Suprapubic skin (tissue), 4 donors: Measurements from ENCODE around the gene ZFP36L2.

Experiments used
- EP300 ChIP-seq: sonication (generic); formaldehyde crosslinking; IDR thresholded peaks from one replicate; pipeline ENCODE4 v1.6.1; 2017; ENCODE audit warnings: antibody characterized with exemption
- POLR2A ChIP-seq, 2 donors: fragments of 450-650 bp; IDR thresholded peaks; one replicate each; pipeline ENCODE4 v1.6.1; 2017; ENCODE audit warnings: antibody characterized with exemption in 2 of 2, mild to moderate bottlenecking in 2 of 2, moderate library complexity in 2 of 2
- POLR2AphosphoS5 ChIP-seq, 3 donors: sonication (generic); formaldehyde crosslinking; IDR thresholded peaks; one replicate each; pipeline ENCODE4 v1.6.1; 2017; ENCODE audit warnings: antibody characterized with exemption in 3 of 3
- TF ChIP-seq, protein P1 (sequence below), 2 donors: fragments of 200-600 bp in 1 of 2; fragments of 450-650 bp in 1 of 2; sonication (generic) in 1 of 2; IDR thresholded peaks; one replicate each; pipeline ENCODE4 v1.5.1; 2016 to 2019; ENCODE audit warnings: antibody characterized with exemption in 2 of 2, mild to moderate bottlenecking in 1 of 2, moderate library complexity in 1 of 2

DNA sequence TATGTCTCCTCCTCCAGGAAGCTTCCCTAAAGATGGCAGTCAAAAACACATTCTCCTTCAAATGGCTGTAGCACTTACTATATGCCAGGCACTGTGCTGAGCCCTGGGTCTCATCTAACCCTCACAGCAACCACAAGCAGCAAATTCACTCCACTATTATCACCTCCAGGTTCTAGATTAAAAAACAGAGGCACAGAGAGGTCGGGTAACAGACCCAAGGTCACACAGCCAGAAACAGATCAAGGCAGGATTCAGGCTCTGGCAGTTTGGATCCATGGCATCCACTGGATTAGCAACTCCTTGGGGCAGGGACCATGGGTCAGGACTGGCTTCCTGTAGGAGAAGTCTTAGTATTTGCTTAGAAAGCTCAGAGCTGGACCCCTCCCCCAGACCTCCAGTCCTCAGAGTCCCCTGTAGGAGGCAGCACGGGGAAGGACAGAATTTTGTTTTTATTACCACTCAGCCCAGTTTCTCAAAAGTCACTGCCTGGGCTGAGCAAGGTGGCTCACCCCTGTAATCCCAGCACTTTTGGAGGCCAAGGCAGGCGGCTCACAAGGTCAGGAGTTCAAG, 34.4 kb downstream of the ZFP36L2 start:
- TF ChIP-seq POLR2AphosphoS5 (IDR thresholded peaks at IDR 0.05): no peak
- TF ChIP-seq, protein P1, sequence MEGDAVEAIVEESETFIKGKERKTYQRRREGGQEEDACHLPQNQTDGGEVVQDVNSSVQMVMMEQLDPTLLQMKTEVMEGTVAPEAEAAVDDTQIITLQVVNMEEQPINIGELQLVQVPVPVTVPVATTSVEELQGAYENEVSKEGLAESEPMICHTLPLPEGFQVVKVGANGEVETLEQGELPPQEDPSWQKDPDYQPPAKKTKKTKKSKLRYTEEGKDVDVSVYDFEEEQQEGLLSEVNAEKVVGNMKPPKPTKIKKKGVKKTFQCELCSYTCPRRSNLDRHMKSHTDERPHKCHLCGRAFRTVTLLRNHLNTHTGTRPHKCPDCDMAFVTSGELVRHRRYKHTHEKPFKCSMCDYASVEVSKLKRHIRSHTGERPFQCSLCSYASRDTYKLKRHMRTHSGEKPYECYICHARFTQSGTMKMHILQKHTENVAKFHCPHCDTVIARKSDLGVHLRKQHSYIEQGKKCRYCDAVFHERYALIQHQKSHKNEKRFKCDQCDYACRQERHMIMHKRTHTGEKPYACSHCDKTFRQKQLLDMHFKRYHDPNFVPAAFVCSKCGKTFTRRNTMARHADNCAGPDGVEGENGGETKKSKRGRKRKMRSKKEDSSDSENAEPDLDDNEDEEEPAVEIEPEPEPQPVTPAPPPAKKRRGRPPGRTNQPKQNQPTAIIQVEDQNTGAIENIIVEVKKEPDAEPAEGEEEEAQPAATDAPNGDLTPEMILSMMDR (IDR thresholded peaks at IDR 0.05): no peak
- TF ChIP-seq POLR2A (IDR thresholded peaks at IDR 0.05): no peak
- no peak for TF ChIP-seq EP300
